ENCODE results near the gene DNAAF5. TPM values are rescaled to one million over a fixed set of nuclear protein-coding genes. Genes with fewer than 3 reads are reported as not detected.
A peak's percentile ranks its signal among the peaks of the same experiment; 100 is the strongest.
"Not testable (repeated sequence)": the region's sequence is repeated elsewhere in the genome, so short reads cannot be mapped to it uniquely, and the experiment has no call there.

Gene DNAAF5
- total RNA-seq, 2 experiments from 2014 or later, result 26.8 to 29.5 TPM

GRCh38 chr7:803243-803635 lies 76.7 kb downstream of the DNAAF5 start:
- Mint-ChIP-seq H3K4me3 (no peak overlapping the region), H3K27ac (no peak overlapping the region)
- DNase-seq, result no peak

DNA sequence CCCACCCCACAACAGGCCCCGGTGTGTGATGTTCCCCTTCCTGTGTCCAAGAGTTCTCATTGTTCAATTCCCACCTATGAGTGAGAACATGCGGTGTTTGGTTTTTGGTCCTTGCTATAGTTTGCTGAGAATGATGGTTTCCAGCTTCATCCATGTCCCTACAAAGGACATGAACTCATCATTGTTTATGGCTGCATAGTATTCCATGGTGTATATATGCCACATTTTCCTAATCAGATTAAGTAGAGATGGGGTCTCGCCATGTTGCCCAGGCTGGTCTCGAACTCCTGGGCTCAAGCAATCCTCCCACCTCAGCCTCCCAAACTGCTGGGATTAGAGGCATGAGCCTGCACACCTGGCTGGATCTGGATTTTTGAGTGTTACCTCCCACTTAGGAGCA lies 77.3 kb downstream of the DNAAF5 start:
- H3K4me3 Mint-ChIP-seq; intact Hi-C loops (cut with micrococcal nuclease); H3K4me1 Mint-ChIP-seq (ENCODE audit: low read depth); H3K27me3 Mint-ChIP-seq; H3K9me3 Mint-ChIP-seq; H3K36me3 Mint-ChIP-seq; POLR2A ChIA-PET; CTCF ChIA-PET; H3K27ac Mint-ChIP-seq; DNase-seq: not testable (repeated sequence)

More at GRCh38 chr7:803243-803635, 76.7 kb downstream of the DNAAF5 start:
- Mint-ChIP-seq H3K36me3 (no peaks in the 10 kb centered on the region), H3K4me1 (ENCODE audit: low read depth) (no peaks in the 10 kb centered on the region), H3K9me3 (no peaks in the 10 kb centered on the region), H3K27me3 (no peaks in the 10 kb centered on the region)
- intact Hi-C loops (cut with micrococcal nuclease), result no loop called here
- ChIA-PET POLR2A (no interaction called here), CTCF (no interaction called here)

GRCh38 chr7:805261-805660 lies 78.8 kb downstream of the DNAAF5 start:
- Mint-ChIP-seq H3K9me3 (no peaks in the 10 kb centered on the region), H3K27ac (no peak overlapping the region), H3K27me3 (no peaks in the 10 kb centered on the region), H3K4me3 (no peak overlapping the region), H3K36me3 (no peaks in the 10 kb centered on the region), H3K4me1 (ENCODE audit: low read depth) (no peaks in the 10 kb centered on the region)
- POLR2A ChIA-PET, result no interaction called here
- no peak for DNase-seq
- CTCF ChIA-PET, result interaction anchor here (1.4 kb wide), 1 partner anchor 68 kb away, joined by 3 read pairs; no protein-coding TSS in a partner anchor
- intact Hi-C loops (cut with micrococcal nuclease), result no loop called here

GRCh38 chr7:815284-816216 lies 89.1 kb downstream of the DNAAF5 start:
- DNase-seq, result peak; percentile 36
- Mint-ChIP-seq H3K27ac (no peak overlapping the region), H3K9me3 (no peaks in the 10 kb centered on the region), H3K4me3 (peak overlapping the region; percentile 71), H3K27me3 (peaks cover 11% of the 10 kb centered on the region), H3K4me1 (ENCODE audit: low read depth) (peaks cover 51% of the 10 kb centered on the region), H3K36me3 (peaks cover 8% of the 10 kb centered on the region)
- intact Hi-C loops (cut with micrococcal nuclease), result loop anchor here (1.0 to 2.0 kb wide), 2 partner anchors 61 to 211 kb away; partner anchors contain the start of gene GET4
- ChIA-PET CTCF (interaction anchor here (1.9 to 2.8 kb wide), 2 partner anchors 16 to 57 kb away, joined by 11 to 17 read pairs; partner anchors contain the start of gene SUN1), POLR2A (interaction anchor here (2.0 to 2.1 kb wide), 2 partner anchors 16 to 60 kb away, joined by 6 to 19 read pairs; partner anchors contain the start of gene SUN1)

DNA sequence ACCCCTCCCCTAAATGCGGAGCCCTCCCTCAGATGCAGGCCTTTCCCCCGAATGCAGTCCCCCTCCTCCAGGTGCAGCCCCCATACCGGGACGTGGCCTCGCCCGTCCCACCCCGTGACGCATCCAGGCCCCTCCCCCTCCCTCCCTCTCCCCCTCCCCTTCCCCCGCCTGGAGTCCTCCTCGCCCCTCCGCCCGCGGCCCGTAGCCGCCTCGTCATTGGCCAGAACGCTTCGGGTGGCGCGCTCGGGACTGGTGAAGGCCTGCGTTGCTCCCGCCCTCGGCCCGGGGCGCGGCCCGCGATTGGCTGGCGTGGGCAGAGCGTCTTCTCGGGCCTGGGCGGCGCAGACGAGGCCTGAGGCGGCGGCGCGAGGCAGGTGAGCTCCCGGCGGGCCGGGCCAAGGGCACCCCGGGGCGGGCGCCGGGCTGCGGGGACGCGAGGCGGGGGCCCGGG lies 89.8 kb downstream of the DNAAF5 start:
- POLR2A ChIA-PET, result interaction anchor here (1.4 to 2.1 kb wide), 3 partner anchors 16 to 59 kb away, joined by 5 to 19 read pairs (median 6); partner anchors contain the start of gene SUN1
- Mint-ChIP-seq H3K36me3 (peaks cover 12% of the 10 kb centered on the region), H3K9me3 (no peaks in the 10 kb centered on the region), H3K27me3 (peaks cover 9% of the 10 kb centered on the region), H3K4me1 (ENCODE audit: low read depth) (peaks cover 57% of the 10 kb centered on the region), H3K4me3 (peak overlapping the region; percentile 71), H3K27ac (no peak overlapping the region)
- CTCF ChIA-PET, result interaction anchor here (0.6 to 2.8 kb wide), 4 partner anchors 16 to 270 kb away, joined by 4 to 17 read pairs (median 8); partner anchors contain the start of gene SUN1
- peak; percentile 98 for DNase-seq
- intact Hi-C loops (cut with micrococcal nuclease), result loop anchor here (1.0 to 2.0 kb wide), 2 partner anchors 60 to 212 kb away; partner anchors contain the start of gene GET4

GRCh38 chr7:816751-817671 lies 90.5 kb downstream of the DNAAF5 start:
- ChIA-PET CTCF (interaction anchor here (0.6 to 2.8 kb wide), 6 partner anchors 15 to 269 kb away, joined by 3 to 17 read pairs (median 4); partner anchors contain the start of gene SUN1), POLR2A (interaction anchor here (0.9 to 2.1 kb wide), 4 partner anchors 15 to 159 kb away, joined by 3 to 19 read pairs (median 6); partner anchors contain the start of genes COX19 and SUN1)
- no peaks in the 10 kb centered on the region for H3K9me3 Mint-ChIP-seq
- H3K4me1 Mint-ChIP-seq (ENCODE audit: low read depth), result peaks cover 61% of the 10 kb centered on the region
- H3K4me3 Mint-ChIP-seq, result peak overlapping the region; percentile 94
- peak overlapping the region; percentile 73 for H3K27ac Mint-ChIP-seq
- H3K27me3 Mint-ChIP-seq, result peaks cover 9% of the 10 kb centered on the region
- intact Hi-C loops (cut with micrococcal nuclease), result loop anchor here (1.0 to 2.0 kb wide), 2 partner anchors 60 to 213 kb away; partner anchors contain the start of gene GET4
- peak; percentile 76 for DNase-seq
- peaks cover 12% of the 10 kb centered on the region for H3K36me3 Mint-ChIP-seq

DNA sequence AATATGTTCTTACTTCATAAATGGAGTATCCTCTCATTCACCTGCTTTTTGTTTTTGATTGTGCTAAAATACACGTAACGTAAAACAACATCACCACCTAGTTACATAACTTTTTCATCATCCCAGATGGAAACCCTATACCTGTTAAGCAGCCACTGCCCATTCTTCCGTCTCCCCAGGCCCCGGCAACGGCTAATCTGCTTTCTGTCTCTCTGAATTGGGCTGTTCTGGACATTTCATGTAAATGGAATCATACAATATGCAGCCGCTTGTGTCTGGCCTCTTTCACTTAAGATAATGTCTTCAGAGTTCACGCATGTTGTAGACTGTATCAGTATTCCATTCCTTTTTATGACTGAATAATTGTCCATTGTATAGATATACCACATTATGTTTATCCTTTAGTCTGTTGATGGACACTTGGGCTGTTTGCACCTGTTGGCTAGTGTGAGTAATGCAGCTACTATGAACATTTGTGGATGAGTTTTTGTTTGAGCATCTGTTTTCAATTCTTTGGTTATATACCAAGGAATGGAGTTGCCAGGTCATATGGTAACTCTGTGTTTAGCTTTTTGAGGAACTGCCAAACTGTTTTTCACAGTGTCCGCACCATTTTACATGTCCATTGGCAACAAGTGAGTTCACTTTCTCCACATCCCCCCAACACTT lies 91.7 kb downstream of the DNAAF5 start:
- peaks cover 14% of the 10 kb centered on the region for H3K36me3 Mint-ChIP-seq
- H3K4me3 Mint-ChIP-seq, result peak overlapping the region; percentile 94
- CTCF ChIA-PET, result interaction anchor here (1.5 to 2.8 kb wide), 4 partner anchors 14 to 214 kb away, joined by 3 to 17 read pairs (median 8); partner anchors contain the start of gene SUN1
- DNase-seq, result no peak
- intact Hi-C loops (cut with micrococcal nuclease), result no loop called here
- H3K27me3 Mint-ChIP-seq, result peaks cover 9% of the 10 kb centered on the region
- POLR2A ChIA-PET, result interaction anchor here (0.9 to 2.1 kb wide), 4 partner anchors 14 to 158 kb away, joined by 3 to 19 read pairs (median 6); partner anchors contain the start of genes COX19 and SUN1
- H3K27ac Mint-ChIP-seq, result no peak overlapping the region
- peaks cover 58% of the 10 kb centered on the region for H3K4me1 Mint-ChIP-seq (ENCODE audit: low read depth)
- no peaks in the 10 kb centered on the region for H3K9me3 Mint-ChIP-seq

- peaks cover 17% of the 10 kb centered on the region for H3K36me3 Mint-ChIP-seq
- peak; percentile 34 for DNase-seq
- H3K4me3 Mint-ChIP-seq, result no peak overlapping the region
- peaks cover 2% of the 10 kb centered on the region for H3K27me3 Mint-ChIP-seq
- peak overlapping the region; percentile 15 for H3K27ac Mint-ChIP-seq
- intact Hi-C loops (cut with micrococcal nuclease), result loop anchor here (1.0 kb wide), 1 partner anchor 12 kb away; the partner anchor contains the start of gene SUN1
- CTCF ChIA-PET, result interaction anchor here (2.1 kb wide), 1 partner anchor 53 kb away, joined by 5 read pairs; no protein-coding TSS in a partner anchor
- POLR2A ChIA-PET, result no interaction called here
- peaks cover 58% of the 10 kb centered on the region for H3K4me1 Mint-ChIP-seq (ENCODE audit: low read depth)
- H3K9me3 Mint-ChIP-seq, result no peaks in the 10 kb centered on the region
Measured at GRCh38 chr7:820341-820740, 93.8 kb downstream of the DNAAF5 start.

DNA sequence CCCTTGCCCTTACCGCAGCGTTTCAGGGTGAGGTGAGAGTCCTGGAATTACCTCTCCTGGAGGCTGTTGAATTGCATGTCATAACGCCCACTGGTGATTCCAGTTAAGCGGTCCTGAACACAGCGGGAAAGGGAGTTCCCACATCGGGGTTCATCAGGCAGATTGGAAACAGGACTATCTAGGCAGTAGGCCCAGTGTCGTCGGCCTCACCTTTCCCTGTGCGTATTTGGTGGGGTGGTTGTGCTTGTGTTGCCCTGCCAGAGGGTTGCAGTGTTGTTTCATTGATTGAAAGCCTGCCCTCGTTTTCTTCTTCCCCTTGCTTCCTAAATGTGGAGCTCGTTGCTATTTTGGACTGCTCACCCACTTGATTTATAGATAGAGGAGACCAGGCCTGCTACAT lies 95.2 kb downstream of the DNAAF5 start:
- ChIA-PET CTCF (interaction anchor here (1.6 kb wide), 1 partner anchor 52 kb away, joined by 4 read pairs; no protein-coding TSS in a partner anchor), POLR2A (no interaction called here)
- peaks cover 59% of the 10 kb centered on the region for H3K4me1 Mint-ChIP-seq (ENCODE audit: low read depth)
- no peak overlapping the region for H3K27ac Mint-ChIP-seq
- no peaks in the 10 kb centered on the region for H3K9me3 Mint-ChIP-seq
- intact Hi-C loops (cut with micrococcal nuclease), result no loop called here
- no peak overlapping the region for H3K4me3 Mint-ChIP-seq
- DNase-seq, result no peak
- peaks cover 20% of the 10 kb centered on the region for H3K36me3 Mint-ChIP-seq
- no peaks in the 10 kb centered on the region for H3K27me3 Mint-ChIP-seq

DNA sequence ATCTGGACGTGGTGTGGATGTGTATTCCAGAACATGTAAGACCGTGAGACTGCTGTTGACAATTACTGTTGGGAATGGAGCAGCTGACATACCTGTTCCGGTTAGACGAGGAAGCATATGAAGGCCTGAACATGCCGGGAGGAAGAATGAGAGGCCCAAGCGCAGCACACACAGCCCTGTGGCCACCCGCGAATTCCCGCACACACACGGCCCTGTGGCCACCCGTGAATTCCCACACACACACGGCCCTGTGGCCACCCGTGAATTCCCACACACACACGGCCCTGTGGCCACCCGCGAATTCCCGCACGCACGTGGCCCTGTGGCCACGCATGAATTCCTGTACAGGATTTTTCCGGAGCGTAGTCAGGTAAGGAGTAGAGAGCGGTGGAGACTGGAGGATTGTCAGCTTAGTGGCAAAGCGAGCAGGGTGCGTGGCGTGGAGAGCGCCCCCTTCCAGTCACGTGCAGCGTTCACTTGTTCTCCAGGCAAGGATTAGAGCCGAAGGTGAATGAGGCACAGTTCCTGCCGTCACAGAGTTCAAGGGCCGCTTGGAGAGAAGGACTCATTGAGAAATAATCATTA lies 96.3 kb downstream of the DNAAF5 start:
- Mint-ChIP-seq H3K4me1 (ENCODE audit: low read depth) (peaks cover 54% of the 10 kb centered on the region), H3K4me3 (no peak overlapping the region), H3K36me3 (peaks cover 20% of the 10 kb centered on the region), H3K27ac (no peak overlapping the region), H3K9me3 (no peaks in the 10 kb centered on the region), H3K27me3 (no peaks in the 10 kb centered on the region)
- POLR2A ChIA-PET, result no interaction called here
- intact Hi-C loops (cut with micrococcal nuclease), result no loop called here
- CTCF ChIA-PET, result interaction anchor here (0.8 to 1.6 kb wide), 2 partner anchors 50 to 170 kb away, joined by 3 to 4 read pairs; no protein-coding TSS in a partner anchor
- DNase-seq, result no peak

Measured in activated CD4-positive, alpha-beta memory T cell treated with anti-CD3 and anti-CD28 coated beads for 36 hours (primary cell).